Nephron progenitor cell (in vitro differentiated cells): ENCODE data around the gene NR3C2.

Experiments
- DNase-seq: peaks from one replicate; pipeline ENCODE4 v3.0.0; 2021
- H3K27ac Mint-ChIP-seq: 2 replicates; pipeline ENCODE4 v1.8.0; 2021; ENCODE audit warnings: mild to moderate bottlenecking, moderate library complexity, mixed read lengths
- H3K27me3 Mint-ChIP-seq: 2 replicates; pipeline ENCODE4 v1.8.0; 2021; ENCODE audit warnings: mild to moderate bottlenecking, low read depth, mixed read lengths; ENCODE audit not compliant: poor library complexity
- H3K36me3 Mint-ChIP-seq: 2 replicates; pipeline ENCODE4 v1.8.0; 2021; ENCODE audit warnings: low read depth, mixed read lengths
- H3K4me1 Mint-ChIP-seq: 2 replicates; pipeline ENCODE4 v1.8.0; 2021; ENCODE audit warnings: mixed read lengths
- H3K4me3 Mint-ChIP-seq: 2 replicates; pipeline ENCODE4 v1.8.0; 2021; ENCODE audit warnings: mild to moderate bottlenecking, moderate library complexity, mixed read lengths
- H3K9me3 Mint-ChIP-seq: 2 replicates; pipeline ENCODE4 v1.8.0; 2021; ENCODE audit warnings: mild to moderate bottlenecking, moderate library complexity, mixed read lengths
- TF ChIP-seq, protein P1 (sequence below): fragments of 200-600 bp; sonication (generic); IDR thresholded peaks from 2 replicates; pipeline ENCODE4 v1.5.0; 2021; ENCODE audit warnings: antibody characterized with exemption

The NR3C2 gene

DNA sequence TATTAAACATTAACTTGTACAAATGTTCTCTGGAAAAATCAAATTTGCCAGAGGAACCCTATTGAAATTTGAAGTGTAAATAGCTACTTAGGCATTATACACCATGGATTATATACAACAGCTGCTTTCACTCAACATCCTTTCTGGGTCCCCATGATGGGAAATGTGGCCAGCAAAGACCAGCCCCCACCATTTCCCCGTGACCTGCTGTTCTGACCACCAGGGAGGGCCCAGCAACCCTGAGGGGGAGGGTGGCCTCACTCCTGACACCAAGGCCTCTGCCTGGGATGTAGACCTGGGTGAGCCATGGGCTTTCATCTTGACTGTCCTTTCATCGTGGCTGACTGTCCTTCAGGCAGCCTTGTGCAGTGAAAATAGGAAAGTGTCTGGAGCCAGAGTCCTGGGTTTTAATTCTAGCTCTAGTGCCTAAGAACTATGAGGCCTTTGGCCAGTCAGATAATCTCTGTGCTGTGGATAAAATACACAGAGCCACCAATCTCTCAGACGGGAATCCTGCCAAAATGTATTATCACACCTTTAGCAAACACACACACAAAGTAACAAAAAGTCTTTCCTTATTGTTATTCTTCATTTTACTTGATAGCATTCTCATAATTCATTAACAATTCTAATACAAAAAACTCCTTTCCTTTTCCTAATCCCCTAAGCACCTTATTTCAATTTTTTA, 45.1 kb downstream of the NR3C2 start:
- no peak for DNase-seq

DNA sequence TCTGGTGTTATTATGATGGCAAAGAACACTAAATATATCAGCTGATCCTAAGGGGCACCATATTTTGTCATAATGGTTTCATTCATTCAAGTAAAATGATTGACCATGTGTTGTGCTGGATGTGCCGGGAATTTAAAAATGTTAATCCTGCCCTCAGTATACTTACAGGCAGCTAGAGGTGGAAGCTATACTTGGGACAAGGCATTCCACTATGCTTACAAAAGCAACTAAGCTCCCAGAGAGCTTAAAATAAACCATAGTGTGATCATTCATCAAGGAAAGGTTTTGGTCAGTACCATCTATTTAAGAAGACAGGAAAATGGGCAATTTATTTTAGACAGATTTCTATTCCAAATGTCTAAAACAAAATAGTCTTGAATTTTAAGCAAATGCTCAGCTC, 46.4 kb downstream of the NR3C2 start:
- Mint-ChIP-seq H3K36me3 (no peaks in the 10 kb centered on the region), H3K27ac (no peak overlapping the region), H3K4me3 (no peak overlapping the region), H3K27me3 (no peaks in the 10 kb centered on the region), H3K4me1 (peaks cover 4% of the 10 kb centered on the region), H3K9me3 (no peaks in the 10 kb centered on the region)
- DNase-seq: no peak
- TF ChIP-seq, protein P1, sequence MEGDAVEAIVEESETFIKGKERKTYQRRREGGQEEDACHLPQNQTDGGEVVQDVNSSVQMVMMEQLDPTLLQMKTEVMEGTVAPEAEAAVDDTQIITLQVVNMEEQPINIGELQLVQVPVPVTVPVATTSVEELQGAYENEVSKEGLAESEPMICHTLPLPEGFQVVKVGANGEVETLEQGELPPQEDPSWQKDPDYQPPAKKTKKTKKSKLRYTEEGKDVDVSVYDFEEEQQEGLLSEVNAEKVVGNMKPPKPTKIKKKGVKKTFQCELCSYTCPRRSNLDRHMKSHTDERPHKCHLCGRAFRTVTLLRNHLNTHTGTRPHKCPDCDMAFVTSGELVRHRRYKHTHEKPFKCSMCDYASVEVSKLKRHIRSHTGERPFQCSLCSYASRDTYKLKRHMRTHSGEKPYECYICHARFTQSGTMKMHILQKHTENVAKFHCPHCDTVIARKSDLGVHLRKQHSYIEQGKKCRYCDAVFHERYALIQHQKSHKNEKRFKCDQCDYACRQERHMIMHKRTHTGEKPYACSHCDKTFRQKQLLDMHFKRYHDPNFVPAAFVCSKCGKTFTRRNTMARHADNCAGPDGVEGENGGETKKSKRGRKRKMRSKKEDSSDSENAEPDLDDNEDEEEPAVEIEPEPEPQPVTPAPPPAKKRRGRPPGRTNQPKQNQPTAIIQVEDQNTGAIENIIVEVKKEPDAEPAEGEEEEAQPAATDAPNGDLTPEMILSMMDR: no peak

More for the DNA sequence above, 45.1 kb downstream of the NR3C2 start:
- Mint-ChIP-seq H3K4me3 (no peak overlapping the region), H3K9me3 (no peaks in the 10 kb centered on the region), H3K4me1 (peaks cover 4% of the 10 kb centered on the region), H3K27ac (no peak overlapping the region), H3K27me3 (no peaks in the 10 kb centered on the region), H3K36me3 (no peaks in the 10 kb centered on the region)
- TF ChIP-seq, protein P1: no peak

DNA sequence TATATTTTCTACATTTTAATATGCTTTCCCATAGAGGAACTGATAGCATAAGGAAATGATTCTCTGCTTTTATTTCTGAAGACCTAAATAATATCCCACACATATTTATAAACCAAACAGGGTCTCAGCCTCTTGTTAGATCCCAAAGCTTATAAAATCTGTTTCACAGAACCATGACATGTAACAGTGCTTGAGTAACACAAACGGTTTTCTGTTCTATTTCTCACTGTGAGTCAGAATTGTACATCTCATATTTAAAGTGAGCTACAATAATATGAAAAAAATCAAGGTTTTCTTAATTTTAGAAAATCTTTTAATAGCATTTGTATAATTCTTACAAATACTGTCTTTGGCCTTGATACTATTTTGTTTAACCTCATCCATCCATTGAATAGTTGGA, 51.2 kb downstream of the NR3C2 start:
- no peak overlapping the region for H3K27ac Mint-ChIP-seq

DNA sequence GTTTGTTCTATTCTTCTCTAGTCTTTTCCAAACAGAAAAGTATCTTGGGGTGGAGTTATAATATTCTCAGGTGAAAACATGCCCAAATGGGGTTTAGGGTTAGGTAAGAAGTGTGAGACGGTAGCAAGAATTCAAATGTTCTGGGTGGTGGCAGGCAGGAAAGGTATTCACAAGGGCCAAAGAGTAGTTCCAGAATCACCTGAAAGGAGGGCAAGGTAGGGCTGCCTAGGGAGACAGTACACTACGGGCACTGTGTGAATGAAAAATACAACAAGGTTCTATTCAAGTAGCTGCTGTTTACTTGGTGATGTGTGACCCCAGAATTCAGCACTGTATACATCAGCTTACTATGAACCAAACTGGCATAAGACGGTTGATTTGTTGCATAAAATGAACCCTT, 51.9 kb downstream of the NR3C2 start:
- no peaks in the 10 kb centered on the region for H3K27me3 Mint-ChIP-seq
- no peak overlapping the region for H3K4me3 Mint-ChIP-seq
- DNase-seq: no peak
- H3K9me3 Mint-ChIP-seq: no peaks in the 10 kb centered on the region
- TF ChIP-seq, protein P1: no peak
- H3K27ac Mint-ChIP-seq: no peak overlapping the region
- H3K4me1 Mint-ChIP-seq: no peaks in the 10 kb centered on the region
- no peaks in the 10 kb centered on the region for H3K36me3 Mint-ChIP-seq

More for the DNA sequence above, 51.2 kb downstream of the NR3C2 start:
- no peak for DNase-seq
- H3K27me3 Mint-ChIP-seq: no peaks in the 10 kb centered on the region
- no peaks in the 10 kb centered on the region for H3K36me3 Mint-ChIP-seq
- H3K4me3 Mint-ChIP-seq: no peak overlapping the region
- H3K9me3 Mint-ChIP-seq: no peaks in the 10 kb centered on the region
- TF ChIP-seq, protein P1: no peak
- H3K4me1 Mint-ChIP-seq: no peaks in the 10 kb centered on the region

DNA sequence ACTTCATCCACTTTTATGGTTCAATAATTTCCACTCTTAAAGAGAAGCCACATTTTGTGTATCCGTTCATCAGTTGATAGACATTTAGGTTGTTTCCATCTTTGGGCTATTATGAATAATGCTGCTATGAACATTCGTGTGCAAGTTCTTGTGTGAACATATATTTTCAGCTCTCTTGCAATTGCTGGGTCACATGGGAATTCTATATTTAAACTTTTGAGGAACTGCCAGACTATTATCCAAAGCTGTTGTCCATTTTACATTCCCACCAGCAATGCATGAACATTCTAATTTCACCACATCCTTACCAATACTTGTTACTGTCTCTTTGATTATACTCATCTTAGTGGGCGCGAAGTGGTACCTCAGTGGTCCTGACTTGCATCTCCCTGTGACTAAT, 61.9 kb downstream of the NR3C2 start:
- Mint-ChIP-seq H3K27ac (no peak overlapping the region), H3K9me3 (no peaks in the 10 kb centered on the region), H3K4me3 (no peak overlapping the region), H3K4me1 (no peaks in the 10 kb centered on the region), H3K36me3 (no peaks in the 10 kb centered on the region), H3K27me3 (peaks cover 7% of the 10 kb centered on the region)
- no peak for DNase-seq
- TF ChIP-seq, protein P1: no peak

DNA sequence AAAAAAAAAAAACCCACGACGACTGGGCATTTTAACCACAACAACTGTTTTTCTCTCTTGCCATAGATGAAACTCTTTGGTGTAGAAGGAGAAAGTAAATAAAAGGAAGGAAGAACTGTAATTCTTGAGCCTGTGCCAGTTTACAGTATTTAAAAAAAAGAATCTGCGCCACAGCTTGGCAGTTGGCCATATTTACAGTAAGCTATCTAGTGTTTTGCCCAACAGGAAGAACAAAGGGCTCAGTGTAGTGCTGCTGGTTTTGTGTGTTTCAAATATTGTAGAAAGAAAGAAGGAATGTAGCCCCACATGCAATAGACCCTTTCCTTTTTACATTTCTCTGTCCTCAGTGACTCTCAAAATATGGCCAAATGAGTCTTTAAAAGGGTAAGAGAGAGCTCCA, 66.1 kb downstream of the NR3C2 start:
- TF ChIP-seq, protein P1: no peak
- H3K27me3 Mint-ChIP-seq: peaks cover 7% of the 10 kb centered on the region
- no peak overlapping the region for H3K27ac Mint-ChIP-seq

More for the DNA sequence above, 66.1 kb downstream of the NR3C2 start:
- Mint-ChIP-seq H3K4me3 (no peak overlapping the region), H3K36me3 (no peaks in the 10 kb centered on the region), H3K9me3 (no peaks in the 10 kb centered on the region), H3K4me1 (no peaks in the 10 kb centered on the region)
- no peak for DNase-seq
